Activated T-cell treated with anti-CD3 and anti-CD28 coated beads, Interleukin-2, amount 50 U/mL, for 72 hours (primary cell): ENCODE results near the gene RABGAP1L. TPM values are rescaled to one million over a fixed set of nuclear protein-coding genes. Genes with fewer than 3 reads are reported as not detected.

ENCODE experiments used
- ATAC-seq, 2 donors: fragments of 150-1000 bp; cut with Tn5 transposase; replicated peaks in 1 of 2; 2 replicates each; pipeline ENCODE4 v1.10.0; 2021; ENCODE audit warnings: moderate library complexity in 2 of 2, mild to moderate bottlenecking in 1 of 2
- DNase-seq, 2 donors: peaks; one replicate each; pipeline ENCODE4 v3.0.0; 2021 to 2022; ENCODE audit warnings: mixed read lengths in 1 of 2
- H3K27ac Mint-ChIP-seq: one replicate; pipeline ENCODE4 v1.8.0; 2022; ENCODE audit warnings: mild to moderate bottlenecking, moderate library complexity, mixed read lengths
- H3K27me3 Mint-ChIP-seq: one replicate; pipeline ENCODE4 v1.8.0; 2022; ENCODE audit warnings: low read depth, mixed read lengths
- H3K36me3 Mint-ChIP-seq, 2 donors: one replicate each; pipeline ENCODE4 v1.8.0; 2022; ENCODE audit warnings: mixed read lengths in 2 of 2, mild to moderate bottlenecking in 1 of 2; ENCODE audit not compliant: insufficient read depth in 2 of 2
- H3K4me1 Mint-ChIP-seq: one replicate; pipeline ENCODE4 v1.8.0; 2022; ENCODE audit warnings: low read depth, mixed read lengths
- H3K4me3 Mint-ChIP-seq, 2 donors: one replicate each; pipeline ENCODE4 v1.8.0; 2022; ENCODE audit warnings: mild to moderate bottlenecking in 2 of 2, mixed read lengths in 2 of 2, moderate library complexity in 2 of 2
- H3K9me3 Mint-ChIP-seq, 2 donors: one replicate each; pipeline ENCODE4 v1.8.0; 2022; ENCODE audit warnings: mixed read lengths in 2 of 2
- total RNA-seq, 2 donors: library from RNA; stranded (reverse); gene quantifications; one replicate each; pipeline ENCODE4 v1.2.3, GENCODE V29; 2022

The RABGAP1L gene
- total RNA-seq, 2 donors from 2014 or later = 36.7 to 42.0 TPM

- no peak for DNase-seq
- Mint-ChIP-seq H3K27ac (no peak overlapping the region), H3K36me3 (peaks cover 11 to 19% of the 10 kb centered on the region in 2 donors), H3K4me3 (no peak overlapping the region), H3K9me3 (peaks cover 13 to 15% of the 10 kb centered on the region in 2 donors), H3K4me1 (peaks cover 7% of the 10 kb centered on the region), H3K27me3 (no peaks in the 10 kb centered on the region)
- ATAC-seq = no peak
These were observed 738.9 kb downstream of the RABGAP1L start for GRCh38 chr1:174898102-174898797.

GRCh38 chr1:174900317-174900716 lies 741.0 kb downstream of the RABGAP1L start:
- no peak overlapping the region for H3K27ac Mint-ChIP-seq
- no peaks in the 10 kb centered on the region for H3K27me3 Mint-ChIP-seq
- no peak overlapping the region for H3K4me3 Mint-ChIP-seq
- ATAC-seq (no peak), DNase-seq (no peak)
- H3K36me3 Mint-ChIP-seq = peaks cover 15 to 24% of the 10 kb centered on the region in 2 donors
- H3K4me1 Mint-ChIP-seq = no peaks in the 10 kb centered on the region
- H3K9me3 Mint-ChIP-seq = peaks cover 13 to 16% of the 10 kb centered on the region in 2 donors

DNA sequence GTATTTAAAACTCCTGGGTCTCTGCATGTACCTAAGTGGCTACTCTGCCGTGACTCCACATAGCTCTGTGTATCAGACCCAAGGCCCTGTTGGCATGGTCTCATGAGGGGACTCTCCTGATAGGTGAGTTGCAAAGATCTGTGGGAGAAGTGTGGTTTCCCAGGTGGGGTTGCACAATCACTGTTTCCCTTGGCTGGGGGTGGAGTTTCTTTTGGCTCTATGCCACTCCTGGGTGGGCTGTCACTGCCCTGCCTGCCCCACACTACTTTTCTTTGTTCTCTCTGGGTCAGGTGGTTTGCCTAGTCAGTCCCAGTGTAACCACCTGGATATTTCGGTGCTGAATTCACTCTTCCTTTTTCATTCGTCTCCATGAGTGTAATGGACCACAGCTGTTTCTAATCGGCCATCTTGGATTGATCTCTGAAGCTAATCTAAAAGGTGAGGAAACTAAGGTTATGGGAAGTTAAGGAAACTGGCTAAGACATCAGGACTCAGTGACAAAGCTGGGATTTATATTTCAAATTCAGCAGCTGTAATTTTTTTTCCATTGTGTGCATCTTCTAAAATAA lies 743.3 kb downstream of the RABGAP1L start:
- Mint-ChIP-seq H3K36me3 (peaks cover 15 to 26% of the 10 kb centered on the region in 2 donors), H3K4me3 (no peak overlapping the region), H3K4me1 (no peaks in the 10 kb centered on the region), H3K27ac (no peak overlapping the region), H3K9me3 (peaks cover 11 to 16% of the 10 kb centered on the region in 2 donors), H3K27me3 (no peaks in the 10 kb centered on the region)
- DNase-seq (no peak), ATAC-seq (no peak)

- Mint-ChIP-seq H3K36me3 (peaks cover 0 to 2% of the 10 kb centered on the region in 2 donors), H3K27ac (peak overlapping the region; percentile 82), H3K4me3 (no peak overlapping the region), H3K9me3 (no peaks in the 10 kb centered on the region), H3K4me1 (peaks cover 52% of the 10 kb centered on the region), H3K27me3 (no peaks in the 10 kb centered on the region)
- DNase-seq (no peak), ATAC-seq (no peak)
These were observed 752.3 kb downstream of the RABGAP1L start for GRCh38 chr1:174911606-174912005.

DNA sequence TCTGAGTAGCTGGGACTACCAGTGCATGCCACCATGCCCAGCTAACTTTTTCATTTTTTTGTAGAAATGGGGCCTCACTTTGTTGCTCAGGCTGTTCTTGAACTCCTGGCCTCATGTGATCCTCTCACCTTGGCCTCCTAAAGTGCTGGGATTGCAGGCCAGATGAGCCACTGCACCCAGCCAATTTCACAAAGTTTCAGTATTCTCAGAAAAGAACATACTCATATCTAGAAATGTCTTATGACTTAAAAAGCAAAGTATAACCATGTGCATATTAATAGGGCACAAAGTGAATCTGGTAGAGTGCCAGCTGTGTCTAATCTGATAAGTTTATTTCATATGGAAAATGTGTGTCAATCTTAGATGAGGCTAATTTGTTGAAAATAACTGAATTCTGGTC lies 752.9 kb downstream of the RABGAP1L start:
- Mint-ChIP-seq H3K4me3 (peak overlapping the region; percentile 45), H3K9me3 (no peaks in the 10 kb centered on the region), H3K4me1 (peaks cover 53% of the 10 kb centered on the region), H3K36me3 (peaks cover 0 to 2% of the 10 kb centered on the region in 2 donors), H3K27me3 (no peaks in the 10 kb centered on the region), H3K27ac (peak overlapping the region; percentile 82)
- DNase-seq = peak; percentile 41 to 52
- peak; percentile 84 to 86 for ATAC-seq

GRCh38 chr1:174913225-174913903 lies 754.0 kb downstream of the RABGAP1L start:
- H3K36me3 Mint-ChIP-seq = no peaks in the 10 kb centered on the region
- ATAC-seq (peak; percentile 35 to 58), DNase-seq (no peak)
- H3K9me3 Mint-ChIP-seq = no peaks in the 10 kb centered on the region
- peaks cover 53% of the 10 kb centered on the region for H3K4me1 Mint-ChIP-seq
- H3K27ac Mint-ChIP-seq = no peak overlapping the region
- H3K4me3 Mint-ChIP-seq = peak overlapping the region in 1 of 2 donors; percentile 45
- no peaks in the 10 kb centered on the region for H3K27me3 Mint-ChIP-seq

DNA sequence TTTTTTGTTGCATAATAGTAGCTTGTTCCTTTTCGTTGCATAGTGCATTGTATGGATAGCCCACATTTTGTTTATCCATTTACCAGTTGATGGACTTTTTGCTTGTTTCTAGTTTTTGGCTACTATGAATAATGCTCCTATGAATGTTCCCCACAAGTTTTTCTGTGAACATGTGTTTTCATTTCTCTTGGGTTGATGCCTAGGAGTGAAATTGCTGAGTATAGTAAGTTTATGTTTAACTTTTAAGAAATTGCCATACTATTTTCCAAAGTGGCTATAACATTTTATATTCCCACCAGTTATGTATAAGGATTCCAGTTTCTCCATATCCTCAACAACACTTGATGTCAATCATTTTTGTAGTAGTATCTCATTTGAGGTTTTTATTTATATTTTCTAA lies 755.7 kb downstream of the RABGAP1L start:
- ATAC-seq = no peak
- Mint-ChIP-seq H3K27ac (peak overlapping the region; percentile 28), H3K9me3 (peaks cover under 1 to 1% of the 10 kb centered on the region in 2 donors), H3K36me3 (peaks cover 1 to 4% of the 10 kb centered on the region in 2 donors), H3K4me1 (peaks cover 44% of the 10 kb centered on the region), H3K4me3 (no peak overlapping the region), H3K27me3 (no peaks in the 10 kb centered on the region)
- no peak for DNase-seq

DNA sequence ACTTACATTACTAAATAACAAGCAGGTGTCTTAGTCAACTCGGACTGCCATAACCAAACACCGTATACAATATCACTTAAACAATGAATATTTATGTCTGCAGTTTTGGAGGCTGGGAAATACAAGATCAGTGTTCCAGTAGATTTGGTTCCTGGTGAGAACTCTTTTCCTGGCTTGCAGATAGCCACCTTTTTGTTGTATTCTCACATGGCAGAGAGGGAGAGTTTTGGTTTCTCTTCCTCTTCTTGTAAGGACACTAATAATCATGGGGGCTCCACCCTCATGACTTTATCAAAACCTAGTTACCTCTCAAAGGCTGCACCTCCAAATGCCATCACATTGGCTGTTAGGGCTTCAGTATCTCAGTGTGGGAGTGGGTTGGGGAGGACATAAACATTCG lies 757.5 kb downstream of the RABGAP1L start:
- peak overlapping the region in 1 of 2 donors; percentile 75 for H3K4me3 Mint-ChIP-seq
- no peak overlapping the region for H3K27ac Mint-ChIP-seq
- ATAC-seq = no peak
- DNase-seq = no peak
- peaks cover 5 to 7% of the 10 kb centered on the region in 2 donors for H3K9me3 Mint-ChIP-seq
- H3K36me3 Mint-ChIP-seq = peaks cover 3 to 9% of the 10 kb centered on the region in 2 donors
- H3K27me3 Mint-ChIP-seq = no peaks in the 10 kb centered on the region
- H3K4me1 Mint-ChIP-seq = peaks cover 33% of the 10 kb centered on the region

DNA sequence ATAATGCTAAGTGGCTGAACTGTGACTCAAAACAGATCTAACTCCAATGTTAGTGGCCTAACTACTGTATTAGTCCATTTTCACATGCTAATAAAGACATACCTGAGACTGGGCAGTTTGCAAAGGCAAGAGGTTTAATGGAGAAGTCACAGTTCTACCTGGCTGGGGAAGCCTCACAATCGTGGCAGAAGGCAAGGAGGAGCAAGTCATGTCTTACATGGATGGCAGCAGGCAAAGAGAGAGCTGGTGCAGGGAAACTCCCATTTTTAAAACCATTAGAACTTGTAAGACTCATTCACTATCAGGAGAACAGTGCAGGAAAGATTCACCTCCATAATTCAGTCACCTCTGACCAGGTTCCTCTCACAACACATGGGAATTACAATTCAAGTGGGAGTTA lies 760.8 kb downstream of the RABGAP1L start:
- DNase-seq (no peak), ATAC-seq (no peak)
- H3K36me3 Mint-ChIP-seq = peaks cover 5 to 12% of the 10 kb centered on the region in 2 donors
- no peaks in the 10 kb centered on the region for H3K27me3 Mint-ChIP-seq
- H3K9me3 Mint-ChIP-seq = peaks cover 10 to 11% of the 10 kb centered on the region in 2 donors
- H3K4me3 Mint-ChIP-seq = no peak overlapping the region
- H3K27ac Mint-ChIP-seq = no peak overlapping the region
- peaks cover 15% of the 10 kb centered on the region for H3K4me1 Mint-ChIP-seq

GRCh38 chr1:174922121-174922520 lies 762.8 kb downstream of the RABGAP1L start:
- Mint-ChIP-seq H3K9me3 (peaks cover 10 to 11% of the 10 kb centered on the region in 2 donors), H3K27ac (no peak overlapping the region), H3K4me1 (peaks cover 6% of the 10 kb centered on the region), H3K36me3 (peaks cover 7 to 15% of the 10 kb centered on the region in 2 donors), H3K27me3 (no peaks in the 10 kb centered on the region), H3K4me3 (no peak overlapping the region)
- ATAC-seq = no peak
- DNase-seq = no peak

GRCh38 chr1:174923820-174924219 lies 764.5 kb downstream of the RABGAP1L start:
- Mint-ChIP-seq H3K27me3 (no peaks in the 10 kb centered on the region), H3K36me3 (peaks cover 7 to 15% of the 10 kb centered on the region in 2 donors), H3K4me1 (peaks cover 6% of the 10 kb centered on the region), H3K4me3 (peak overlapping the region in 1 of 2 donors; percentile 12), H3K27ac (no peak overlapping the region), H3K9me3 (peaks cover 10 to 11% of the 10 kb centered on the region in 2 donors)
- ATAC-seq (peak; percentile 65 to 73), DNase-seq (no peak)

- no peak for DNase-seq
- no peak overlapping the region for H3K27ac Mint-ChIP-seq
- peaks cover 5 to 6% of the 10 kb centered on the region in 2 donors for H3K36me3 Mint-ChIP-seq
- H3K27me3 Mint-ChIP-seq = no peaks in the 10 kb centered on the region
- peaks cover 6% of the 10 kb centered on the region for H3K4me1 Mint-ChIP-seq
- H3K9me3 Mint-ChIP-seq = peaks cover 4% of the 10 kb centered on the region in 2 donors
- ATAC-seq = no peak
- H3K4me3 Mint-ChIP-seq = no peak overlapping the region
These were observed 769.2 kb downstream of the RABGAP1L start for GRCh38 chr1:174928541-174928940.

DNA sequence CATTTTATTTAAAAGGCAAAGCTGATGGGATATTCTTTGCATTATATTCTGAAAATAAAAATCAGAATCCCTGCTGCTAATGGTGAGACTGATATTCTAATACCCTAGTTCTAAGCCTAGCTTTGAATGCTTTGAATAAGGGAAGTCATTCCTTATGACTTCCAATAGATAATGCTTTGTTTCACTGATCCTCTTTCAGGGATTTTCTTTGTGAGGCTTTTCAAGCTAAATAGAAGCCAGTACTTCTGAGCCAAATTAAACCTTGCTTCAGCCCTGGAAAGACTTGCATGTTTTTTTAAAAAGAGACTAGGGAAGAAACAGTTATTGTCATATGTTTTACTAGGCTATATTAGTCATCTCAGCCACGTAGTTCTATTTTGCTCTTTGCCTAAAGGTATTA lies 771.9 kb downstream of the RABGAP1L start:
- no peak for ATAC-seq
- H3K36me3 Mint-ChIP-seq = no peaks in the 10 kb centered on the region
- no peaks in the 10 kb centered on the region for H3K27me3 Mint-ChIP-seq
- H3K4me3 Mint-ChIP-seq = no peak overlapping the region
- no peak overlapping the region for H3K27ac Mint-ChIP-seq
- no peaks in the 10 kb centered on the region for H3K4me1 Mint-ChIP-seq
- H3K9me3 Mint-ChIP-seq = no peaks in the 10 kb centered on the region
- DNase-seq = no peak
